ENCODE measurements around the gene GRIK2.

Gene GRIK2

DNA sequence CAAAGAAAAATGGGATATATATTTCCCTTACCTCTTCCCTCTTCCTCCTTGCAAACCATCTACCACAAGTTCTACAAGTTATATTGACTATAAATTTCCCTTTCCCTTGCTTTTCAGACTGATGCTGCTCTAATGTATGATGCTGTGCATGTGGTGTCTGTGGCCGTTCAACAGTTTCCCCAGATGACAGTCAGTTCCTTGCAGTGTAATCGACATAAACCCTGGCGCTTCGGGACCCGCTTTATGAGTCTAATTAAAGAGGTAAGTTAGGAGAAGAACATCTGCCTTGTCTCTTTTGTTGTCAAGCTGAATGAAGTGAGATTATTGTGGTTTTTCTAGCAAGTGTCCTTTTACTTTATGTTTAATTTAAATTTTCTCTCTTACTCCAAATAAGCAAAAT is 406.0 kb downstream of the GRIK2 start:
- TF ChIP-seq, protein P1, sequence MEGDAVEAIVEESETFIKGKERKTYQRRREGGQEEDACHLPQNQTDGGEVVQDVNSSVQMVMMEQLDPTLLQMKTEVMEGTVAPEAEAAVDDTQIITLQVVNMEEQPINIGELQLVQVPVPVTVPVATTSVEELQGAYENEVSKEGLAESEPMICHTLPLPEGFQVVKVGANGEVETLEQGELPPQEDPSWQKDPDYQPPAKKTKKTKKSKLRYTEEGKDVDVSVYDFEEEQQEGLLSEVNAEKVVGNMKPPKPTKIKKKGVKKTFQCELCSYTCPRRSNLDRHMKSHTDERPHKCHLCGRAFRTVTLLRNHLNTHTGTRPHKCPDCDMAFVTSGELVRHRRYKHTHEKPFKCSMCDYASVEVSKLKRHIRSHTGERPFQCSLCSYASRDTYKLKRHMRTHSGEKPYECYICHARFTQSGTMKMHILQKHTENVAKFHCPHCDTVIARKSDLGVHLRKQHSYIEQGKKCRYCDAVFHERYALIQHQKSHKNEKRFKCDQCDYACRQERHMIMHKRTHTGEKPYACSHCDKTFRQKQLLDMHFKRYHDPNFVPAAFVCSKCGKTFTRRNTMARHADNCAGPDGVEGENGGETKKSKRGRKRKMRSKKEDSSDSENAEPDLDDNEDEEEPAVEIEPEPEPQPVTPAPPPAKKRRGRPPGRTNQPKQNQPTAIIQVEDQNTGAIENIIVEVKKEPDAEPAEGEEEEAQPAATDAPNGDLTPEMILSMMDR (conservative IDR thresholded peaks at IDR 0.05; ENCODE audit: low read depth, low read length): no peak
- H3K4me3 ChIP-seq (ENCODE audit: low read length): no peak overlapping the region
- no peak for DNase-seq (ENCODE audit: low read depth)

DNA sequence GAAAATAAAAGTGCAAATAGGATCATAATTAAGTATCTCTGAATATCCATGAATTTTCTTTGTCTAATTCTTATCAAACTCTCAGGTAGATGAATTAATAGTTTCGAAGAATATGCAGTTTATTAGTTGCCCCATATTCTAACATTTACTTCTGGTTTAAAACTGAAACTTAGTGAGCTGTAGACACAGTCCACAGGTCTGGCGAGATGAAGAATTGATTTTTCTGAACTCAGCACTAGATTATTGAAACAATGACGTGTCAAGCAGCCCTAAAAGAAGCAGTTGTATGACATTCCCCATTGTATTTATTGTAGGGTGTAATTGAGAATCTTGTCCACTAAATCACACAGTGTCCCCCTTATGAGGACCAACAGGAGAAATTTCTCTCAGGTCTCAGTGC is 407.1 kb downstream of the GRIK2 start:
- no peak for DNase-seq (ENCODE audit: low read depth)
- TF ChIP-seq, protein P1 (conservative IDR thresholded peaks at IDR 0.05; ENCODE audit: low read depth, low read length): no peak
- no peak overlapping the region for H3K4me3 ChIP-seq (ENCODE audit: low read length)

DNA sequence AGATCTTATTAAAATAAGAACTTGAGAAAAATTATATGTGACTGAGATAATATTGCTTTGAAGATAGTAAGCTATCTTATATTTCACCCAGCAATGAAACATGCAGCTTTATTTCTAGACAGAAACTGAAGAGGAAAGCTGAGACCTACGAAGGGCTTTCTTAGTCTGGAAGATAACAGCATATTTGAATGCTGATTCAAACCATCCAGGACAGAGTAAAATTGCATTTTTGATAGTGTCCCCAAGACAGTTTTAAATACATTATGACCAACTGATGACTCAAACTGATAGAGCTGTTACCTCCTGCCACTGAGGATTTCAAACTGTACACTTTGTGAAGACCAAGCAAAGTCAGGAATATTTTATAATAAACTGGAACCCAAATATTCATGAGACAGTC is 409.6 kb downstream of the GRIK2 start:
- no peak for DNase-seq (ENCODE audit: low read depth)
- TF ChIP-seq, protein P1 (conservative IDR thresholded peaks at IDR 0.05; ENCODE audit: low read depth, low read length): no peak
- H3K4me3 ChIP-seq (ENCODE audit: low read length): no peak overlapping the region

DNA sequence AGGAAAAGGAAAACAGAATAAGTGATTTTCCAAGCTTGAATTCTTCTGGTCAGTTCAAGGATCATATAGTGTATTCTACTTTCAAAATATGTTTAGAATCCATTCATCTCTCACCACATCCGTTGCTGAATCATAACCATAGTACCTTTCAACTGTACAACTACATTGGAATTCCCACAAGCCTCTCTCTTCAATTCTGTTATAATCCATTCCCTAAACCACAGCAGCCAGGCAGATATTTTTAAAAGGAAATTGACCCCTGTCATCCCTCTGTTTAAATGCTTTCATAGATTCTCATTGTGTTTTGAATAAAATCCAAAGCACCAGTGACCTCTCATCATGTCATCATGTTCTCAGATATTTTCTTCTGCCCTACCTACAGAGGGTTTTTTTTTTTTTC is 412.7 kb downstream of the GRIK2 start:
- no peak overlapping the region for H3K4me3 ChIP-seq (ENCODE audit: low read length)
- DNase-seq (ENCODE audit: low read depth): peak; percentile 9
- TF ChIP-seq, protein P1 (conservative IDR thresholded peaks at IDR 0.05; ENCODE audit: low read depth, low read length): no peak

DNA sequence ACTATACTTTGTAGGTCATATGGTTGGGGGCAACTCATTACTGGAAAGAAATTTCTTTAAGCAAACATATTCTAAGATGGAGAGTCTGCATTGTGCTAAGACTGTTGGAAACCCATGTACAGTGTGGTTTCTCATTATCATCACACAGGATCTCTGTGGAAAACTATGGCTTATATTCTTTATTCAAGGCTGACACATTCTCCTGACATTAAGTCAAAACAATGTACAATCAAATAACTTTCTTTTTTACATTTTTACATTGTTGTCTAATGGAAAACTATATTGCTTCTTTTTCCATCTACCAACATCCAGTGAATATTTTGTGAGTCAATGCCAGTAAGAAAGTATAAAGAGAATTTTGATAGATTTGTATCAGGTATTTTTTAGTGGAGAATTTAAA is 417.6 kb downstream of the GRIK2 start:
- no peak for DNase-seq (ENCODE audit: low read depth)
- H3K4me3 ChIP-seq (ENCODE audit: low read length): no peak overlapping the region
- TF ChIP-seq, protein P1 (conservative IDR thresholded peaks at IDR 0.05; ENCODE audit: low read depth, low read length): no peak

DNA sequence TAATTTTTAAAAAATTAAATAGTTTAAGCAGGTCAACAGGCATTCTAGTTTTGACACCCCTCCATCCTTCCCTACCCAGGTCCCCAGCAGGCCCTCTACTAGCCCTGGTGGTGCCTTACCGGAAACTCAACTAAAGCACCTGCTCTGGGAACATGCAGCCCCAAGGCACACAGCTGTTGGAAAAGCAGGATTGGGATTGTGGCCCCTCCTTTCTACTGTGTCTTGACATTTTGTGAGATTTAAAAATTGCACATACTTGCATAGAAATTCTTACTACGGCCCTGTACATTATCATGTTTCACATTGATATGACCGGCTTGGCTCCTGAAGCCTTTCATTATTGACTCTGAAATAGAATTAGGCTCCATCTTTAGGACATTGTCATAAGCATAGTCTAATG is 423.2 kb downstream of the GRIK2 start:
- no peak overlapping the region for H3K4me3 ChIP-seq (ENCODE audit: low read length)
- TF ChIP-seq, protein P1 (conservative IDR thresholded peaks at IDR 0.05; ENCODE audit: low read depth, low read length): no peak
- DNase-seq (ENCODE audit: low read depth): no peak

DNA sequence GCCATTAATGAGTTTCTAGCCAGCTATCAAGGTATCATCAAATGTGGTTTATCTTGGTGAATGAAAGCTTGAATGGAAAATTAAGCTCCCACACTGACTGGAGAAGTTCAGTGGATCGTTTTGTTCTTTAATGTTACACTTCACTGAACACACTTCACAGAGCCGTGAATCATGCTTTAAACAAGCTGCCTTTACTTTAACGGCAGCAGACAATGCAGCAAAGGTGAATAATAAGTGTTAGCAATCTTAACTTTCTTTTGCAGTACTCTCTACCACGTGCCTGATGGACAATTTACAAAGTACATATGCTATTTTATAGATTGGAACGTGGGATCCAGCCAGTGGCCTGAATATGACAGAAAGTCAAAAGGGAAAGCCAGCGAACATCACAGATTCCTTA is 424.5 kb downstream of the GRIK2 start:
- DNase-seq (ENCODE audit: low read depth): peak; percentile 13
- TF ChIP-seq, protein P1 (conservative IDR thresholded peaks at IDR 0.05; ENCODE audit: low read depth, low read length): no peak
- H3K4me3 ChIP-seq (ENCODE audit: low read length): no peak overlapping the region
